Measurements from ENCODE around the gene PKDCC. TPM values are rescaled to one million over a fixed set of nuclear protein-coding genes. Genes with fewer than 3 reads are reported as not detected.

The PKDCC gene
- total and polyA plus RNA-seq, 2 of the 13 experiments (the other 11 are each of a cell fraction or from before 2014, with no cell fraction given) = 52.6 to 58.8 TPM

- TF ChIP-seq NFAT5 (CRISPR knock-in tag; IDR thresholded peaks at IDR 0.05) = no peak
- TF ChIP-seq TFDP1 (CRISPR knock-in tag; IDR thresholded peaks at IDR 0.05; ENCODE audit: borderline replicate concordance) = 0 out of 2 replicates have a peak, but pooled peaks have one; percentile 3
- TF ChIP-seq NFYC (CRISPR knock-in tag; IDR thresholded peaks at IDR 0.05) = no peak
- TF ChIP-seq ZNF383 (CRISPR knock-in tag; IDR thresholded peaks at IDR 0.05; ENCODE audit: borderline replicate concordance) = peak; percentile 27; the same call in 1 of the 2 replicates
- TF ChIP-seq ZSCAN25 (CRISPR knock-in tag; IDR thresholded peaks at IDR 0.05) = no peak; the same call in 1 of the 2 replicates
- TF ChIP-seq RFX3 (CRISPR knock-in tag; IDR thresholded peaks at IDR 0.05) = no peak
- no peak for TF ChIP-seq KIAA2018 (CRISPR knock-in tag; IDR thresholded peaks at IDR 0.05; ENCODE audit: borderline replicate concordance)
- peak; percentile 51; the same call in 1 of the 2 replicates for TF ChIP-seq ZNF639 (CRISPR knock-in tag; conservative IDR thresholded peaks at IDR 0.05)
- peak; percentile 98 for TF ChIP-seq FOXO1 (CRISPR knock-in tag; IDR thresholded peaks at IDR 0.05)
- no peak for TF ChIP-seq ZNF34 (CRISPR knock-in tag; IDR thresholded peaks at IDR 0.05; ENCODE audit: borderline replicate concordance)
Measured at GRCh38 chr2:42055573-42056514, 8.0 kb downstream of the PKDCC start (continued).

All from HepG2 (cell line).